CD4-positive, alpha-beta T cell treated with Interleukin-21 for 1 hour (primary cell): ENCODE measurements around the gene MAPK10.
"Not testable (repeated sequence)": the region's sequence is repeated elsewhere in the genome, so short reads cannot be mapped to it uniquely, and the experiment has no call there.

Source experiments
- DNase-seq: peaks from one replicate; pipeline ENCODE4 v3.0.0-alpha.2; 2020

The MAPK10 gene

GRCh38 chr4:86174506-86174905 is 185.3 kb downstream of the MAPK10 start:
- no peak for DNase-seq

- not testable (repeated sequence) for DNase-seq
These were observed 191.5 kb downstream of the MAPK10 start for GRCh38 chr4:86168335-86168734.

- DNase-seq = no peak
These were observed 199.4 kb downstream of the MAPK10 start for GRCh38 chr4:86160426-86160825.

- no peak for DNase-seq
These were observed 200.6 kb downstream of the MAPK10 start for GRCh38 chr4:86159216-86159615.

GRCh38 chr4:86156531-86156930 is 203.3 kb downstream of the MAPK10 start:
- DNase-seq = no peak

GRCh38 chr4:86155766-86156165 is 204.1 kb downstream of the MAPK10 start:
- DNase-seq = no peak

- no peak for DNase-seq
These were observed 207.4 kb downstream of the MAPK10 start for GRCh38 chr4:86152454-86152853.

- no peak for DNase-seq
These were observed 208.7 kb downstream of the MAPK10 start for GRCh38 chr4:86151196-86151595.

GRCh38 chr4:86141161-86141560 is 218.7 kb downstream of the MAPK10 start:
- DNase-seq = no peak

GRCh38 chr4:86132468-86132867 is 227.4 kb downstream of the MAPK10 start:
- DNase-seq = no peak

GRCh38 chr4:86131456-86131855 is 228.4 kb downstream of the MAPK10 start:
- DNase-seq = no peak

GRCh38 chr4:86130160-86130933 is 229.5 kb downstream of the MAPK10 start:
- no peak for DNase-seq

GRCh38 chr4:86129546-86129945 is 230.3 kb downstream of the MAPK10 start:
- no peak for DNase-seq

- DNase-seq = no peak
These were observed 237.4 kb downstream of the MAPK10 start for GRCh38 chr4:86122404-86122803.

GRCh38 chr4:86118711-86119110 is 241.1 kb downstream of the MAPK10 start:
- no peak for DNase-seq

- no peak for DNase-seq
These were observed 242.0 kb downstream of the MAPK10 start for GRCh38 chr4:86117705-86118302.

GRCh38 chr4:86114563-86114962 is 245.3 kb downstream of the MAPK10 start:
- no peak for DNase-seq

GRCh38 chr4:86108834-86109233 is 251.0 kb downstream of the MAPK10 start:
- DNase-seq = no peak

- no peak for DNase-seq
These were observed 251.7 kb downstream of the MAPK10 start for GRCh38 chr4:86108137-86108536.

- no peak for DNase-seq
These were observed 252.7 kb downstream of the MAPK10 start for GRCh38 chr4:86107112-86107511.

- DNase-seq = no peak
These were observed 253.4 kb downstream of the MAPK10 start for GRCh38 chr4:86106475-86106874.

- no peak for DNase-seq
These were observed 258.0 kb downstream of the MAPK10 start for GRCh38 chr4:86101841-86102240.

GRCh38 chr4:86101410-86101809 is 258.4 kb downstream of the MAPK10 start:
- DNase-seq = no peak

- DNase-seq = no peak
These were observed 259.2 kb downstream of the MAPK10 start for GRCh38 chr4:86100539-86101215.
